Suppressor macrophage (primary cell): ENCODE data around the gene ACADL.

ENCODE experiments used
- DNase-seq, 4 experiments: peaks; one replicate each; pipeline ENCODE4 v3.0.0-alpha.2; 2020 to 2022

Gene ACADL

DNA sequence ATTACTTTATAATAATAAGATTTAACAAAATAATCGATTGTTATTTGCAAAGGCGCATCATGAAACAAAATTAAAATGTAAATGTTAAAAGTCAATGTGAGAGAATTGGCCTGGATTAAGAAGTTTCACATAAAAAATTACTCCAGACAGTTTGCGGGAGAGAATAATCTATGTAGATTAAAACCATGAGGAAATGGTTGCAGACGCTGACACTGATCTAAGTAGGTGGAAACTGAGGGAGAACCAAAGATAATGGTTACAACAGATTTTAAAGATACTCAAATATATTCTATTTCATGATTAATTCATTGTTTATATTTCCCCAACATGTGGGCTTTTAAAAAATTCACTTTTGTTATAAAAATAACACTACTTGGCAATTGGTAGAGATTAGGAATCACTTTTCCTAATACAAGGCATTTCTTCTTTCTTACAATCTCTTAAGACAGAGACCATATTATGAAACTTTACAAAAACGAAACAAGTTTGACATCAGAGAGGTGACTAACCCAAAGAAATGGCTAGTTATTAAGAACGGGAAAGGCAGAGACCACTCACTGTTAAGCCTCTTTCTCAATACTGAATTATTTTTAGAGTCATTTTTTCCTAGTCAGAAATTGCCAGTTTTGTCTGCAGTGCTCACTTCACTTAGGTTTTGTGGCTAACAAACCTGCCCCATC, 55.6 kb downstream of the ACADL start:
- DNase-seq: peak; percentile 21 to 82 (median 50)

DNA sequence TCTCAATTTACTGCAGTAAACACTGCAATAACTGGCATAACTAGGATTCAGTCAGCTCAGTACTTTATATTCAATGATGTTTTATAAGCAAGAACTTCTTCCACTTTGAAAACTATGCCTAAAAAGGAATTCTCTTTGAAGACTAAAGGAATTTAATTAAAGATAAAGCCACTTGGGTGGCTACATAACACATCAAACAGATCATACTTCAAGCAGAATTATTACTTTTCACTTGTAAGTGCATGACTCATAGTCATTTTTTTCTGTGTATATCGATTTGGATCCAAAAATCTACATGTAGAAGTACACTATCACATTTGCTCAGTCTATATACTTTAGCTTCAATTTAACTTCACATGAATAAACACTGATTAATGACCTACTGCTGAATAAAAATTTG, 58.0 kb downstream of the ACADL start:
- no peak for DNase-seq

DNA sequence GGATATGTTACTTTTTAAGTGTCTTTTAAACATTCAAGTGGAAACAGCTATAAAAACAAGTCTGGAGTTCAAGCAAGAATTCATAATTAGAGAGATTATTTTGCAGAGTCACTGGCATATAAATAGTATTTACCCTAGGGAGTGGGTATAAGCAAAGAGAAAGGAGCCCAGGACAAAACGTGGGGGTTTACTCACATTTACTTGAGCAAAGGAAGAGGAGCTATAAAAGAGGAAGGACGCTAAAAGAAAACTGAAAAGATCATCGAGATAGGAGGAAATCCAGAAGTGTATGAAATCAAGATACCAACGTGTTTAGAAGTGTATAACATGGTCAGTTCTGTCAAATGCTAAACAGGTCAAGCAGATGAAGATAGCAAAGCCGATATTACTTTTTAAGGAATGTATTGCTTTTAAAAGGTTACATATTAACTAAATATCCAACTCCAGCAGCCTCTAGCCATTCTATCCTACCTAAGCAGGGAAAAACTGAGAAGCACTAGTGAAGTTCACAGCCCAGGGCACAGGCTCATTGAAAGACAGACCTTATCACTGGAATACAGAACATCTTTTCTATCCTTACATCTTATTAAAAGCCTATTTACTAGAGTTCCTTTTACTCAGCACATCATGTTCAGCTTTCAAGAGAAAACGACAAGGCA, 62.7 kb downstream of the ACADL start:
- peak in 3 of 4 experiments; percentile 17 to 38 (median 30) for DNase-seq

DNA sequence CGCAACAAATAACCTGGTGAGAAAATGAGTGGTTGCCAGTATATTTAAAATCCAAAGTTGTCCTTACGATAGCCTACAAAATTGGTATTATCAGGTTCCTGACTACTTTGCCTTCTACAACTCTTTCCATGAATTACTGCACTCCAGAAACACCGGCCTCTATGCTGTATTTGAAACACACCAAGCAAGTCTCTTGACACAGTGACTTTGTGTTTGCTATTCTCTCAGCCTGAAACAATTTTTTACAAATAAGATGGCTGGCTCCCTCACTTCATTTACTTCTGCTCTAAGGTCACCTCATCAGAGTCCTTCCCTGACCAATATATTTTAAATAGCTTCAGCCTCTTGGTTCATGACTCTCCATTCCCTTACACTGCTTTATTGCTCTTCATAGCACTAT, 66.2 kb downstream of the ACADL start:
- no peak for DNase-seq

DNA sequence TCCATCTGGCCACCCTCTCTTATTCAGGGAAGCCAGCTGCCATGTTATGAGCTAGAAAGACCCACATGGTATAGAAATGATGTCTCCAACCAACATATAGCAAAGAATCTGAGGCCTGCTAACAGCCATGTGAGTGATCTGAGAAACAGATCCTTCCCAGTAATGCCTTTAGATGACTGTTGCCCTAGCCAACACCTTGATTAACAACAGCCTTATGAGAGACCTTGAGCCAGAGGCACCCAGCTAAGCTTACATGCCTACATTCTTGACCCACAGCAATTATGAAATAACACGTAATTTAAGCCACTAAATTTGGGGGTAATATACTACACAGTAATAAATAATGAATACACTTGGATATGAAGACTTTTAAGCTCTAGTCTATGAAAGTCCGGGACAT, 67.0 kb downstream of the ACADL start:
- DNase-seq: no peak

DNA sequence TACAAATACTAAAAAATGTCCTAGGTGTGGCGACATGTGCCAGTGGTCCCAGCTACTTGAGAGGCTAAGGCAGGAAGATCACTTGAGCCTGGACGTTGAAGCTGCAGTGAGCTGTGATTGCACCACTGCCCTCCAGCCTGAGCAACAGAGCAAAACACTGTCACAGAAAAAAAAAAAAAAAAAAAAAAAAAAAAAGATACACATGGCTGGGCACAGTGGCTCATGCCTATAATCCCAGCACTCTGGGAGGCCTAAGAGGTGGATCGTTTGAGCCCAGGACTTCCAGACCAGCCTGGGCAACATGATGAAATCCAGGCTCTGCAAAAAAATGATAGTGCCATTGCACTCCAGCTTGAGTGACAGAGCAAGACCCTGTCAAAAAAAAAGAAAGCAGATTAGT, 67.7 kb downstream of the ACADL start:
- DNase-seq: no peak

DNA sequence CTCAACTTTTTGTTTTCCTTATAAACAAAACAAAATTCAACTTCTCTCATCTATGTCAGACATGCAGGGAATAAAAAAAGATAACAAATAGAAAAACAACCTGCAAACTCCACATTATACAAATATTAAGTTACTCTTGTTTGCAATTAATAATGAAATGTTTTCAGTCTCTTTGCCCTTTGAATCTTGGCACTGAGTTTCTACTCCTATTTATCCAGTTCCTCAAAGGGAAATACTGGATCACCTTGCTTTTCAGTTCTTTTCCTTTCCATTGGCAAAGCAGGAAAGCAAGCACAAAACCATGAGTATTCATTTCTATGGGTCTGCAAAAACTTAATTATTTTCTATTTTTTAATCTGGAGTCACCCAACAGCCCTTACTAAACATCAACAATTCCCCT, 77.6 kb downstream of the ACADL start:
- no peak for DNase-seq
